ENCODE measurements around the gene SIGLEC9.

SIGLEC9 gene

GRCh38 chr19:51125421-51126075 is 842 bp downstream of the SIGLEC9 start:
- H3K9me3 ChIP-seq (ENCODE audit: insufficient read depth, low read depth, low read length) = no peaks in the 10 kb centered on the region
- no peak overlapping the region for H3K4me3 ChIP-seq (ENCODE audit: low read length)
- no peaks in the 10 kb centered on the region for H3K4me1 ChIP-seq (ENCODE audit: insufficient read depth, low read length)
- H3K27ac ChIP-seq (ENCODE audit: low read length) = no peak overlapping the region
- no peaks in the 10 kb centered on the region for H3K36me3 ChIP-seq (ENCODE audit: insufficient read depth, low read depth, low read length)
- no peak overlapping the region for H3K9ac ChIP-seq (ENCODE audit: low read depth, low read length)
- H3K27me3 ChIP-seq (ENCODE audit: insufficient read depth, low read length) = no peaks in the 10 kb centered on the region

DNA sequence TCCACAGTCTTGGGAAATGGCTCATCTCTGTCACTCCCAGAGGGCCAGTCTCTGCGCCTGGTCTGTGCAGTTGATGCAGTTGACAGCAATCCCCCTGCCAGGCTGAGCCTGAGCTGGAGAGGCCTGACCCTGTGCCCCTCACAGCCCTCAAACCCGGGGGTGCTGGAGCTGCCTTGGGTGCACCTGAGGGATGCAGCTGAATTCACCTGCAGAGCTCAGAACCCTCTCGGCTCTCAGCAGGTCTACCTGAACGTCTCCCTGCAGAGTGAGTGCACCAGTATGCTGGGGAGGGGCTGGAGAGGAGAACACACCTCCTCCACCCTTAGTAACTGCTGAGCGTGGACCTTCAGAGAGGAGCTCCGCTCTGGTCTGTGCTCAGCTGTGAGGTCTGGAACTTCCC is 2.3 kb downstream of the SIGLEC9 start:
- no peaks in the 10 kb centered on the region for H3K9me3 ChIP-seq (ENCODE audit: insufficient read depth, low read depth, low read length)
- no peak overlapping the region for H3K4me3 ChIP-seq (ENCODE audit: low read length)
- no peaks in the 10 kb centered on the region for H3K27me3 ChIP-seq (ENCODE audit: insufficient read depth, low read length)
- H3K9ac ChIP-seq (ENCODE audit: low read depth, low read length) = no peak overlapping the region
- H3K4me1 ChIP-seq (ENCODE audit: insufficient read depth, low read length) = no peaks in the 10 kb centered on the region
- H3K36me3 ChIP-seq (ENCODE audit: insufficient read depth, low read depth, low read length) = no peaks in the 10 kb centered on the region
- no peak overlapping the region for H3K27ac ChIP-seq (ENCODE audit: low read length)

- Histone ChIP-seq H3K36me3 (ENCODE audit: insufficient read depth, low read depth, low read length) (no peaks in the 10 kb centered on the region), H3K4me1 (ENCODE audit: insufficient read depth, low read length) (no peaks in the 10 kb centered on the region), H3K9ac (ENCODE audit: low read depth, low read length) (no peak overlapping the region), H3K9me3 (ENCODE audit: insufficient read depth, low read depth, low read length) (no peaks in the 10 kb centered on the region), H3K27me3 (ENCODE audit: insufficient read depth, low read length) (no peaks in the 10 kb centered on the region), H3K27ac (ENCODE audit: low read length) (no peak overlapping the region), H3K4me3 (ENCODE audit: low read length) (no peak overlapping the region)
These were observed 3.0 kb downstream of the SIGLEC9 start for GRCh38 chr19:51127755-51128154.

- Histone ChIP-seq H3K4me1 (ENCODE audit: insufficient read depth, low read length) (no peaks in the 10 kb centered on the region), H3K27me3 (ENCODE audit: insufficient read depth, low read length) (no peaks in the 10 kb centered on the region), H3K9ac (ENCODE audit: low read depth, low read length) (no peak overlapping the region), H3K4me3 (ENCODE audit: low read length) (no peak overlapping the region), H3K36me3 (ENCODE audit: insufficient read depth, low read depth, low read length) (no peaks in the 10 kb centered on the region), H3K27ac (ENCODE audit: low read length) (no peak overlapping the region), H3K9me3 (ENCODE audit: insufficient read depth, low read depth, low read length) (no peaks in the 10 kb centered on the region)
These were observed 3.5 kb downstream of the SIGLEC9 start for GRCh38 chr19:51128227-51128626.

DNA sequence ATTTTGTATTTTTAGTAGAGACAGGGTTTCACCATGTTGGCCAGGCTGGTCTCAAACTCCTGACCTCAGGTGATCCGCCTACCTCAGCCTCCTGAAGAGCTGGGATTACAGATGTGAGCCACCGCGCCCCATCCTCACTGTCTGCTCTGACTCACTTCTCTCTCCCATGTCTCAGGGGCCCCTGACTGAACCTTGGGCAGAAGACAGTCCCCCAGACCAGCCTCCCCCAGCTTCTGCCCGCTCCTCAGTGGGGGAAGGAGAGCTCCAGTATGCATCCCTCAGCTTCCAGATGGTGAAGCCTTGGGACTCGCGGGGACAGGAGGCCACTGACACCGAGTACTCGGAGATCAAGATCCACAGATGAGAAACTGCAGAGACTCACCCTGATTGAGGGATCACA is 5.0 kb downstream of the SIGLEC9 start:
- Histone ChIP-seq H3K36me3 (ENCODE audit: insufficient read depth, low read depth, low read length) (no peaks in the 10 kb centered on the region), H3K27ac (ENCODE audit: low read length) (no peak overlapping the region), H3K4me1 (ENCODE audit: insufficient read depth, low read length) (no peaks in the 10 kb centered on the region), H3K9ac (ENCODE audit: low read depth, low read length) (no peak overlapping the region), H3K27me3 (ENCODE audit: insufficient read depth, low read length) (no peaks in the 10 kb centered on the region), H3K9me3 (ENCODE audit: insufficient read depth, low read depth, low read length) (no peaks in the 10 kb centered on the region), H3K4me3 (ENCODE audit: low read length) (no peak overlapping the region)

- H3K27me3 ChIP-seq (ENCODE audit: insufficient read depth, low read length) = no peaks in the 10 kb centered on the region
- H3K4me3 ChIP-seq (ENCODE audit: low read length) = no peak overlapping the region
- no peaks in the 10 kb centered on the region for H3K9me3 ChIP-seq (ENCODE audit: insufficient read depth, low read depth, low read length)
- no peaks in the 10 kb centered on the region for H3K4me1 ChIP-seq (ENCODE audit: insufficient read depth, low read length)
- H3K9ac ChIP-seq (ENCODE audit: low read depth, low read length) = no peak overlapping the region
- H3K27ac ChIP-seq (ENCODE audit: low read length) = no peak overlapping the region
- no peaks in the 10 kb centered on the region for H3K36me3 ChIP-seq (ENCODE audit: insufficient read depth, low read depth, low read length)
These were observed 7.3 kb downstream of the SIGLEC9 start for GRCh38 chr19:51131780-51132680.

- H3K9ac ChIP-seq (ENCODE audit: low read depth, low read length) = no peak overlapping the region
- H3K4me1 ChIP-seq (ENCODE audit: insufficient read depth, low read length) = no peaks in the 10 kb centered on the region
- no peaks in the 10 kb centered on the region for H3K9me3 ChIP-seq (ENCODE audit: insufficient read depth, low read depth, low read length)
- no peaks in the 10 kb centered on the region for H3K36me3 ChIP-seq (ENCODE audit: insufficient read depth, low read depth, low read length)
- no peaks in the 10 kb centered on the region for H3K27me3 ChIP-seq (ENCODE audit: insufficient read depth, low read length)
- no peak overlapping the region for H3K27ac ChIP-seq (ENCODE audit: low read length)
- H3K4me3 ChIP-seq (ENCODE audit: low read length) = no peak overlapping the region
These were observed 10.3 kb downstream of the SIGLEC9 start for GRCh38 chr19:51135004-51135403.

- Histone ChIP-seq H3K27me3 (ENCODE audit: insufficient read depth, low read length) (no peaks in the 10 kb centered on the region), H3K27ac (ENCODE audit: low read length) (no peak overlapping the region), H3K4me3 (ENCODE audit: low read length) (no peak overlapping the region), H3K4me1 (ENCODE audit: insufficient read depth, low read length) (peaks cover 4% of the 10 kb centered on the region; the same call in 1 of the 2 replicates), H3K36me3 (ENCODE audit: insufficient read depth, low read depth, low read length) (no peaks in the 10 kb centered on the region), H3K9ac (ENCODE audit: low read depth, low read length) (no peak overlapping the region), H3K9me3 (ENCODE audit: insufficient read depth, low read depth, low read length) (no peaks in the 10 kb centered on the region)
These were observed 11.5 kb downstream of the SIGLEC9 start for GRCh38 chr19:51135986-51136762.

DNA sequence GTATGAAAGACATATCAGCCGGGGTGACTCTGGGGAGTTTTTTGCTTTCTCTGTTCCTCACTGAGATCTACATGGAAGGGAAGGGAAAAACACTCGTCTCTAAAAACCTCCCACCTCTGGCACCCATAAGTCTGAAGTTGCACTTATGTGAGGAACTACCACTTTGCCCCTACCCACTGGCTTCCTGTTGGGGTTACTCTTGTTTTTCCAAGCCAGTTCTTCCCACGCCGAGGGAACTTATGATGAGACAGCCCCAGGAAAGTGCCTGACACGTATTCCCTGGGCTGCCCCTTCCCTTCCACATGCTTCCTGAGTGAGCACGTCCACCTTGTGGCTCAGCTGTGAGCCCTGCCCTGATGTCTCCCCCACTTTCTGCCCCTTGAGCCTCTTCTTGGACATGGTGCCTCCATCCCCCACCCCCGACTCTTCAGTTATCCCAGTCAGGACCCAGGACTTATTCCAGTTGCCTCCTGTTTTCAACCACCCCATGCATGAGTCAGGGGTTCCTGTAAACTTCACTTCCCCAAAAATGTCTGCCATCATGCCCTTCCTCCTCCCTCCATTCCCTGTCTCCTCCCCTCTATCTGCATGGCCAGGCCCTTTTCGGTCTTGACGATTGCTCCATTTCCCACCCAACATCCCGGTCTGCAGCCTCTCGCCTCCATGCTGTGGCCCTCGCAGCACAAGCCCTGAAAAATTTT is 12.3 kb downstream of the SIGLEC9 start:
- H3K4me1 ChIP-seq (ENCODE audit: insufficient read depth, low read length) = peaks cover 4% of the 10 kb centered on the region; the same call in 1 of the 2 replicates
- H3K4me3 ChIP-seq (ENCODE audit: low read length) = no peak overlapping the region
- H3K9ac ChIP-seq (ENCODE audit: low read depth, low read length) = no peak overlapping the region
- H3K9me3 ChIP-seq (ENCODE audit: insufficient read depth, low read depth, low read length) = no peaks in the 10 kb centered on the region
- no peaks in the 10 kb centered on the region for H3K27me3 ChIP-seq (ENCODE audit: insufficient read depth, low read length)
- H3K27ac ChIP-seq (ENCODE audit: low read length) = no peak overlapping the region
- no peaks in the 10 kb centered on the region for H3K36me3 ChIP-seq (ENCODE audit: insufficient read depth, low read depth, low read length)

DNA sequence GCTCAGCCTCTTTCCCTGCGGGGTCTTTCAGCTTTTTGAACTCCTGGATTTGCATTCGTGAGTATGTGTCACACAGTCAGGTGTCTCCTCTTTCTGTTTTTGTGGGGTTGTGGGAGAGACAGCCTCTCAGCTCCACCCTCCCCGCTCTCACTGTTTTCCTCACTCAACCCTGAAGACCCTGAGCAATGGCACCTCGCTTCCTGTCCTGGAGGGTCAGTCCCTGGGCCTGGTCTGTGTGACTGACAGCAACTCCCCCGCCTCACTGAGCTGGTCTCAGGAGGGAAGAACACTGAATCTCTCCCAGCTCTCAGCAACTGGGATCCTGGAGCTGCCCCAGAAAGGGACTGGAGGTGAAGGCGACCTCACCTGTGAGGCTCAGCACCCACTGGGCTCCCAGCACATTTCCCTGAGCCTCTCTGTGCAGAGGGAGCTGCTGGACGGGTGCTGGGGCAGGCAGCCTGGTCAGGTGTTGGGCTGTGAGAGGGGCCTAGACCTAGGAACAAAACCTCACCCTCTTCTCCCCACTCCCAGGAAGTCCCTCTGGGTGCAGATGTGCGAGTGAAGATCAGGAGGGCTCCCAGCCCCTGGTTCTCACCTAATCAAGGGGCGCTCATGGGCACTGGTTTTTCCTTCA is 13.2 kb downstream of the SIGLEC9 start:
- Histone ChIP-seq H3K36me3 (ENCODE audit: insufficient read depth, low read depth, low read length) (no peaks in the 10 kb centered on the region), H3K4me3 (ENCODE audit: low read length) (no peak overlapping the region), H3K27ac (ENCODE audit: low read length) (no peak overlapping the region), H3K9ac (ENCODE audit: low read depth, low read length) (no peak overlapping the region), H3K4me1 (ENCODE audit: insufficient read depth, low read length) (peaks cover 4% of the 10 kb centered on the region; the same call in 1 of the 2 replicates), H3K27me3 (ENCODE audit: insufficient read depth, low read length) (no peaks in the 10 kb centered on the region), H3K9me3 (ENCODE audit: insufficient read depth, low read depth, low read length) (no peaks in the 10 kb centered on the region)

DNA sequence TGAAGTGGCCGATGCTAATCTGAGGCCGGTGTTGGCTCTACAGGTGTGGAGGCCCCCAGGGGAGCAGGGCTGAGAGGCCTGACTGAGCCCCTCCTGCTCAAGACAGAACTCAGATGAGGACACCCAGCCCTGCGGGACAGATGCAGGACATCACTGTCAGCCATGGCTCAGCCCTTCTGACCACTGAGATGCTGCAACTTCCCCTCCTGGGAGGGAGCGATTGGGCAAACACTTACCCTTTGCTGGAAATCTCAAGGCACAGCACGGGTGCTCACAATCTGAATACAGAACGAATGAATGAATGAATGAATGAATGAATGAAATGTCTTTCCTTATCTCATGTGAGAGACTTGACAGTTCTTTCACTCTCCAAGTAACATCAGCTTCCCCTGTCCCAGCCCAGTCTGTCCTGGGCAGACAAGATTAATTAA is 13.9 kb downstream of the SIGLEC9 start:
- Histone ChIP-seq H3K36me3 (ENCODE audit: insufficient read depth, low read depth, low read length) (no peaks in the 10 kb centered on the region), H3K9me3 (ENCODE audit: insufficient read depth, low read depth, low read length) (no peaks in the 10 kb centered on the region), H3K4me1 (ENCODE audit: insufficient read depth, low read length) (peaks cover 4% of the 10 kb centered on the region; the same call in 1 of the 2 replicates), H3K27me3 (ENCODE audit: insufficient read depth, low read length) (no peaks in the 10 kb centered on the region), H3K27ac (ENCODE audit: low read length) (no peak overlapping the region), H3K4me3 (ENCODE audit: low read length) (no peak overlapping the region), H3K9ac (ENCODE audit: low read depth, low read length) (no peak overlapping the region)

Measured in iPS-20b (cell line).